Glutamatergic neuron (in vitro differentiated cells): Measurements from ENCODE around the gene MTHFR. TPM values are rescaled to one million over a fixed set of nuclear protein-coding genes. Genes with fewer than 3 reads are reported as not detected.

Experiments used
- DNase-seq: peaks from one replicate; pipeline ENCODE4 v3.0.0; 2022
- H3K27ac Mint-ChIP-seq: one replicate; pipeline ENCODE4 v1.8.0; 2020; ENCODE audit warnings: mild to moderate bottlenecking, mixed read lengths, inconsistent platforms; ENCODE audit not compliant: unreplicated experiment
- H3K27me3 Mint-ChIP-seq: one replicate; pipeline ENCODE4 v1.8.0; 2020; ENCODE audit warnings: mild to moderate bottlenecking, moderate library complexity, mixed read lengths, inconsistent platforms; ENCODE audit not compliant: unreplicated experiment
- H3K36me3 Mint-ChIP-seq: one replicate; pipeline ENCODE4 v1.8.0; 2020; ENCODE audit warnings: mild to moderate bottlenecking, mixed read lengths, inconsistent platforms; ENCODE audit not compliant: unreplicated experiment
- H3K4me1 Mint-ChIP-seq: one replicate; pipeline ENCODE4 v1.8.0; 2020; ENCODE audit warnings: mild to moderate bottlenecking, low read depth, mixed read lengths, inconsistent platforms; ENCODE audit not compliant: unreplicated experiment
- H3K4me3 Mint-ChIP-seq: one replicate; pipeline ENCODE4 v1.8.0; 2020; ENCODE audit warnings: mild to moderate bottlenecking, mixed read lengths, inconsistent platforms; ENCODE audit not compliant: unreplicated experiment
- H3K9me3 Mint-ChIP-seq: one replicate; pipeline ENCODE4 v1.8.0; 2020; ENCODE audit warnings: mild to moderate bottlenecking, moderate library complexity, mixed read lengths, inconsistent platforms; ENCODE audit not compliant: unreplicated experiment
- CTCF ChIP-seq: fragments of 200-600 bp; sonication (generic); IDR thresholded peaks from one replicate; pipeline ENCODE4 v1.5.0; 2021; ENCODE audit not compliant: partially characterized antibody, unreplicated experiment
- total RNA-seq: library from RNA; stranded (reverse); fragmentation: NEBNext Ultra II Directional; extraction: Animal tissue kit (Norgen Biotek cat#: 25700); gene quantifications from one replicate; pipeline ENCODE4 v1.2.1, GENCODE V29; 2021; ENCODE audit not compliant: unreplicated experiment

MTHFR gene
- total RNA-seq, 1 donor from 2014 or later, result 83.2 TPM

- Mint-ChIP-seq H3K4me1 (no peaks in the 10 kb centered on the region), H3K27me3 (peaks cover 3% of the 10 kb centered on the region), H3K4me3 (no peak overlapping the region), H3K36me3 (no peaks in the 10 kb centered on the region), H3K9me3 (peaks cover 1% of the 10 kb centered on the region), H3K27ac (no peak overlapping the region)
- no peak for TF ChIP-seq CTCF
- DNase-seq, result no peak
These were observed 27.7 kb upstream of the MTHFR start for GRCh38 chr1:11833497-11833896.

GRCh38 chr1:11831945-11832725 is 26.4 kb upstream of the MTHFR start:
- Mint-ChIP-seq H3K4me1 (no peaks in the 10 kb centered on the region), H3K36me3 (no peaks in the 10 kb centered on the region), H3K27ac (no peak overlapping the region), H3K4me3 (no peak overlapping the region), H3K27me3 (peaks cover 6% of the 10 kb centered on the region), H3K9me3 (no peaks in the 10 kb centered on the region)
- no peak for DNase-seq
- no peak for TF ChIP-seq CTCF

- H3K27ac Mint-ChIP-seq, result no peak overlapping the region
- H3K9me3 Mint-ChIP-seq, result no peaks in the 10 kb centered on the region
- H3K4me3 Mint-ChIP-seq, result no peak overlapping the region
- H3K27me3 Mint-ChIP-seq, result peaks cover 2% of the 10 kb centered on the region
- no peak for DNase-seq
- no peak for TF ChIP-seq CTCF
- no peaks in the 10 kb centered on the region for H3K4me1 Mint-ChIP-seq
- H3K36me3 Mint-ChIP-seq, result no peaks in the 10 kb centered on the region
These were observed 22.7 kb upstream of the MTHFR start for GRCh38 chr1:11828511-11828910.

- Mint-ChIP-seq H3K9me3 (peaks cover 1% of the 10 kb centered on the region), H3K27me3 (peaks cover 2% of the 10 kb centered on the region), H3K27ac (no peak overlapping the region), H3K36me3 (no peaks in the 10 kb centered on the region), H3K4me3 (no peak overlapping the region), H3K4me1 (no peaks in the 10 kb centered on the region)
- DNase-seq, result no peak
- no peak for TF ChIP-seq CTCF
These were observed 21.2 kb upstream of the MTHFR start for GRCh38 chr1:11826946-11827345.

- Mint-ChIP-seq H3K9me3 (peaks cover 1% of the 10 kb centered on the region), H3K4me1 (no peaks in the 10 kb centered on the region), H3K4me3 (no peak overlapping the region), H3K27ac (no peak overlapping the region), H3K36me3 (no peaks in the 10 kb centered on the region), H3K27me3 (peaks cover 2% of the 10 kb centered on the region)
- DNase-seq, result no peak
- no peak for TF ChIP-seq CTCF
These were observed 19.4 kb upstream of the MTHFR start for GRCh38 chr1:11825131-11825530.
